SK-N-SH (cell line): Measurements from ENCODE around the gene ENO1. TPM values are rescaled to one million over a fixed set of nuclear protein-coding genes. Genes with fewer than 3 reads are reported as not detected.
A peak's percentile ranks its signal among the peaks of the same experiment; 100 is the strongest.

Source experiments
- CTCF ChIA-PET: fragments of 300-600, 350-600 bp; formaldehyde crosslinking; extraction: SDS; loops from one replicate; lab custom pipeline; 2021; lab: Yijun Ruan, JAX
- POLR2A ChIA-PET: fragments of 350-600 bp; sonication (Branson Sonifier 250); formaldehyde crosslinking; extraction: SDS; loops from one replicate; lab custom pipeline; 2020; ENCODE audit warnings: antibody characterized with exemption, inconsistent platforms; lab: Yijun Ruan, JAX
- DNase-seq: peaks from one replicate; pipeline ENCODE4 v3.0.0; 2012
- H2AFZ ChIP-seq: fragments of 200-600 bp; sonication (generic); 2 replicates; pipeline ENCODE4 v1.8.1; 2016; ENCODE audit warnings: antibody characterized with exemption, mild to moderate bottlenecking, low read depth
- H3F3A ChIP-seq: fragments of 200-600 bp; sonication (generic); replicated peaks from 2 replicates; pipeline ENCODE3; 2016; ENCODE audit warnings: antibody characterized with exemption, mild to moderate bottlenecking; ENCODE audit not compliant: insufficient read depth
- H3K27ac ChIP-seq, 2 experiments: fragments of 200-500 bp in 1 of 2; fragments of 200-600 bp in 1 of 2; sonication (Bioruptor generic) in 1 of 2; sonication (generic), shearing (Covaris generic) in 1 of 2; 2 replicates each; pipeline versions ENCODE4 v1.5.1 to v1.6.1; 2014 to 2016; ENCODE audit warnings: low read depth in 2 of 2, inconsistent platforms in 1 of 2, low read length in 1 of 2, mild to moderate bottlenecking in 1 of 2, mixed read lengths in 1 of 2
- H3K27me3 ChIP-seq: fragments of 200-600 bp; sonication (generic), shearing (Covaris generic); 2 replicates; pipeline ENCODE4 v1.6.1; 2016; ENCODE audit warnings: mixed run types; ENCODE audit not compliant: insufficient read depth
- H3K36me3 ChIP-seq, 2 experiments: fragments of 200-500 bp in 1 of 2; fragments of 200-600 bp in 1 of 2; sonication (Bioruptor generic) in 1 of 2; sonication (generic) in 1 of 2; replicated peaks in 1 of 2; 2 replicates each; pipeline versions ENCODE3 to v1.5.1; 2014 to 2016; ENCODE audit warnings: low read length in 1 of 2, mild to moderate bottlenecking in 1 of 2; ENCODE audit not compliant: insufficient read depth in 2 of 2, control insufficient read depth in 1 of 2
- H3K4me1 ChIP-seq, 2 experiments: fragments of 200-500 bp in 1 of 2; fragments of 200-600 bp in 1 of 2; sonication (Bioruptor generic) in 1 of 2; sonication (generic), shearing (Covaris generic) in 1 of 2; 2 replicates each; pipeline versions ENCODE4 v1.5.1 to v1.6.1; 2014 to 2016; ENCODE audit warnings: low read depth in 1 of 2, low read length in 1 of 2, mixed run types in 1 of 2; ENCODE audit not compliant: insufficient read depth in 2 of 2, control insufficient read depth in 1 of 2
- H3K4me2 ChIP-seq: fragments of 200-600 bp; sonication (generic), shearing (Covaris generic); 2 replicates; pipeline ENCODE4 v1.6.1; 2017; ENCODE audit warnings: mixed run types
- H3K4me3 ChIP-seq, 2 experiments: fragments of 200-500 bp in 1 of 2; fragments of 200-600 bp in 1 of 2; sonication (Bioruptor generic) in 1 of 2; sonication (generic), shearing (Covaris generic) in 1 of 2; 2 replicates each; pipeline versions ENCODE4 v1.5.1 to v1.8.1; 2014 to 2016; ENCODE audit warnings: low read depth in 2 of 2, inconsistent platforms in 1 of 2, low read length in 1 of 2, mild to moderate bottlenecking in 1 of 2, mixed read lengths in 1 of 2, moderate library complexity in 1 of 2
- H3K79me2 ChIP-seq: fragments of 200-600 bp; sonication (generic); 2 replicates; pipeline ENCODE4 v1.8.1; 2017; ENCODE audit warnings: mild to moderate bottlenecking; ENCODE audit not compliant: insufficient read depth
- H3K9ac ChIP-seq: fragments of 200-600 bp; sonication (generic); 2 replicates; pipeline ENCODE4 v1.6.1; 2017; ENCODE audit warnings: mixed run types
- H3K9me2 ChIP-seq: fragments of 200-600 bp; sonication (generic); 2 replicates; pipeline ENCODE4 v1.6.1; 2017; ENCODE audit warnings: mixed run types
- H3K9me3 ChIP-seq: fragments of 200-600 bp; sonication (generic); 2 replicates; pipeline ENCODE4 v1.6.1; 2017; ENCODE audit warnings: mixed run types, mild to moderate bottlenecking, moderate library complexity
- H4K20me1 ChIP-seq: fragments of 200-600 bp; sonication (generic); 2 replicates; pipeline ENCODE4 v1.6.1; 2017; ENCODE audit warnings: mild to moderate bottlenecking, mixed run types; ENCODE audit not compliant: insufficient read depth
- CHD2 ChIP-seq: fragments of 150-350 bp; IDR thresholded peaks from 2 replicates; pipeline ENCODE4 v1.6.1; 2018; ENCODE audit warnings: low read length; ENCODE audit not compliant: partially characterized antibody
- ELF1 ChIP-seq: IDR thresholded peaks from 2 replicates; pipeline ENCODE4 v1.4.0; 2012
- EP300 ChIP-seq, 2 experiments: IDR thresholded peaks; 2 replicates each; pipeline versions ENCODE4 v1.4.0 to v1.6.1; 2012; ENCODE audit warnings: borderline replicate concordance in 1 of 2, low read depth in 1 of 2, low read length in 1 of 2
- EZH2phosphoT487 ChIP-seq: fragments of 200-600 bp; sonication (generic); IDR thresholded peaks from 2 replicates; pipeline ENCODE4 v1.6.1; 2017; ENCODE audit warnings: low read depth, mixed run types, mild to moderate bottlenecking, antibody characterized with exemption, moderate library complexity, borderline replicate concordance
- FOSL2 ChIP-seq: IDR thresholded peaks from 2 replicates; pipeline ENCODE4 v1.4.0; 2012; ENCODE audit warnings: low read depth, mild to moderate bottlenecking, moderate library complexity, borderline replicate concordance
- FOXM1 ChIP-seq: IDR thresholded peaks from 2 replicates; pipeline ENCODE4 v1.4.0; 2012; ENCODE audit warnings: low read depth, mild to moderate bottlenecking
- JUND ChIP-seq: IDR thresholded peaks from 2 replicates; pipeline ENCODE4 v1.4.0; 2012
- MXI1 ChIP-seq: IDR thresholded peaks from 2 replicates; pipeline ENCODE4 v1.6.1; 2012; ENCODE audit warnings: mild to moderate bottlenecking, low read depth, low read length, improper control_type of control experiment
- NFIC ChIP-seq: IDR thresholded peaks from 2 replicates; pipeline ENCODE4 v1.4.0; 2012; ENCODE audit warnings: borderline replicate concordance
- POLR2AphosphoS5 ChIP-seq: IDR thresholded peaks from 2 replicates; pipeline ENCODE4 v1.6.1; 2012; ENCODE audit warnings: low read depth, low read length
- RAD21 ChIP-seq: IDR thresholded peaks from 2 replicates; pipeline ENCODE4 v1.6.1; 2012; ENCODE audit warnings: mild to moderate bottlenecking, low read length
- RXRA ChIP-seq: IDR thresholded peaks from 2 replicates; pipeline ENCODE4 v1.4.0; 2012; ENCODE audit warnings: low read depth, mild to moderate bottlenecking, borderline replicate concordance
- SIN3A ChIP-seq: IDR thresholded peaks from 2 replicates; pipeline ENCODE4 v1.6.1; 2012; ENCODE audit warnings: low read depth, mild to moderate bottlenecking, low read length, moderate library complexity, borderline replicate concordance
- TAF1 ChIP-seq: IDR thresholded peaks from 2 replicates; pipeline ENCODE4 v1.6.1; 2012; ENCODE audit warnings: low read depth, mild to moderate bottlenecking, low read length, moderate library complexity, borderline replicate concordance
- TCF12 ChIP-seq: IDR thresholded peaks from 2 replicates; pipeline ENCODE4 v1.4.0; 2012
- TEAD4 ChIP-seq: IDR thresholded peaks from 2 replicates; pipeline ENCODE4 v1.4.0; 2012; ENCODE audit warnings: mild to moderate bottlenecking, borderline replicate concordance; ENCODE audit not compliant: insufficient read depth
- WGBS: methylation state at CpG from one replicate; pipeline ENCODE4 v1.1.6; 2017; ENCODE audit warnings: low lambda C conversion rate; 5-methylcytosine and 5-hydroxymethylcytosine counted together
- polyA plus RNA-seq, 3 experiments: library from polyadenylated mRNA; depleted of rRNA; stranded (reverse); fragments of >200 nt; gene quantifications; 2 replicates each; pipeline ENCODE4 v1.2.3, GENCODE V29; 2012
- TF ChIP-seq, protein P1 (sequence below): IDR thresholded peaks from 2 replicates; pipeline ENCODE4; 2012
- TF ChIP-seq, protein P2 (sequence below): IDR thresholded peaks from 2 replicates; pipeline ENCODE4 v1.4.0; 2012; ENCODE audit warnings: low read depth
- TF ChIP-seq, protein P3 (sequence below): IDR thresholded peaks from 2 replicates; pipeline ENCODE4 v1.6.1; 2012; ENCODE audit warnings: mild to moderate bottlenecking, low read depth, low read length, moderate library complexity

Gene ENO1
- polyA plus RNA-seq, 1 of the 3 experiments (the other 2 are of a cell fraction), result 1,599 TPM

DNA sequence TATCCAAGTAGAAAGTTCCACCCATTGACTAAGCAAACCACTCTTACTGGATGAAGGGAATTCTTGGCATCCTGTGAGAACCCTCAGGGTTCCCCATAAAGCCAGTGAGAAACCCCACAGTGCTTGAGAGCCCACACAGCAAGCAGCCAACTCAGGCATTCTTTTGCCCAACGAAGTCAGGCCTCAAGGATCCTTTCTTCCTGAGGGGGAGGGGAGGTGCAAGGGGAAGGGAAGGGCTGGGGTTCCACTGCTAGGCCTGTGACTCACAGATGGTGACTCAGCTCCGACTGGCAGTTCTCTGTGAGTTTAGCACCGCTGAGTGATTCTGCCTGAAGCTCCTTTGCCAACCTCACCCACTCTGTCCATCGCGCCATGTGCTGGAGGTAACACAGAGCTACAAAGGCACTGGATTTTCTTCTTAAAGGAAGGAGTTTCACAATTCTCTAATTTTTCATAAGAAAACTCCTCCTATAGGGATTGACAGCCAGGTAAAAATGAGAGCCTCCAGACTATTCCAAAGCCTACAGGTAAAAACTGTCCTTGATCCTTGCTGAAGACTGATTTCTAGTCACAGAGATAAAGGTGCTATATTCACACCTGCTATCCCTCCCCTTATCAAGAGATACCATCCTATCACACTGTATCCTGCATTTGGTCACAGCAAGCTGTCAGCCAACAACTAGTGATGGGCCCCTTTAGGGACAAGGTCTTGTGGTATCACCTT is 4.8 kb downstream of the ENO1 start:
- peaks cover 97% of the 10 kb centered on the region for H3K79me2 ChIP-seq
- WGBS, result 3% methylated on average over 5 of the region's 5 CpGs
- no peaks in the 10 kb centered on the region for H3K9me3 ChIP-seq
- CTCF ChIA-PET, result interaction anchor here (1.0 to 2.3 kb wide), 6 partner anchors 9 to 25 kb away, joined by 3 to 11 read pairs (median 4); no protein-coding TSS in a partner anchor
- no peak for DNase-seq
- H3K27ac ChIP-seq, result peak overlapping the region; percentile 56 to 97
- TF ChIP-seq SIN3A (peak; percentile 97), CHD2 (peak; percentile 62), EP300 (IDR thresholded peaks at IDR 0.05; ENCODE audit: borderline replicate concordance in 1 of 2, low read depth in 1 of 2, low read length in 1 of 2) (peak; percentile 12 to 71; a peak in 1 of 4 replicates), FOSL2 (peak; percentile 97), FOXM1 (no peak), RAD21 (no peak), TAF1 (peak; percentile 56), EZH2phosphoT487 (no peak), ELF1 (peak; percentile 54; the same call in 1 of the 2 replicates), MXI1 (peak; percentile 74), NFIC (peak; percentile 68), RXRA (peak; percentile 38; the same call in 1 of the 2 replicates), TCF12 (peak; percentile 60), TEAD4 (no peak), JUND (peak; percentile 94), POLR2AphosphoS5 (peak; percentile 48; the same call in 1 of the 2 replicates)
- TF ChIP-seq, protein P1, sequence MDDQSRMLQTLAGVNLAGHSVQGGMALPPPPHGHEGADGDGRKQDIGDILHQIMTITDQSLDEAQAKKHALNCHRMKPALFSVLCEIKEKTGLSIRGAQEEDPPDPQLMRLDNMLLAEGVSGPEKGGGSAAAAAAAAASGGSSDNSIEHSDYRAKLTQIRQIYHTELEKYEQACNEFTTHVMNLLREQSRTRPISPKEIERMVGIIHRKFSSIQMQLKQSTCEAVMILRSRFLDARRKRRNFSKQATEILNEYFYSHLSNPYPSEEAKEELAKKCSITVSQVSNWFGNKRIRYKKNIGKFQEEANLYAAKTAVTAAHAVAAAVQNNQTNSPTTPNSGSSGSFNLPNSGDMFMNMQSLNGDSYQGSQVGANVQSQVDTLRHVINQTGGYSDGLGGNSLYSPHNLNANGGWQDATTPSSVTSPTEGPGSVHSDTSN, result peak; percentile 67
- TF ChIP-seq, protein P2, sequence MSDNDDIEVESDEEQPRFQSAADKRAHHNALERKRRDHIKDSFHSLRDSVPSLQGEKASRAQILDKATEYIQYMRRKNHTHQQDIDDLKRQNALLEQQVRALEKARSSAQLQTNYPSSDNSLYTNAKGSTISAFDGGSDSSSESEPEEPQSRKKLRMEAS, result peak; percentile 92
- TF ChIP-seq, protein P3, sequence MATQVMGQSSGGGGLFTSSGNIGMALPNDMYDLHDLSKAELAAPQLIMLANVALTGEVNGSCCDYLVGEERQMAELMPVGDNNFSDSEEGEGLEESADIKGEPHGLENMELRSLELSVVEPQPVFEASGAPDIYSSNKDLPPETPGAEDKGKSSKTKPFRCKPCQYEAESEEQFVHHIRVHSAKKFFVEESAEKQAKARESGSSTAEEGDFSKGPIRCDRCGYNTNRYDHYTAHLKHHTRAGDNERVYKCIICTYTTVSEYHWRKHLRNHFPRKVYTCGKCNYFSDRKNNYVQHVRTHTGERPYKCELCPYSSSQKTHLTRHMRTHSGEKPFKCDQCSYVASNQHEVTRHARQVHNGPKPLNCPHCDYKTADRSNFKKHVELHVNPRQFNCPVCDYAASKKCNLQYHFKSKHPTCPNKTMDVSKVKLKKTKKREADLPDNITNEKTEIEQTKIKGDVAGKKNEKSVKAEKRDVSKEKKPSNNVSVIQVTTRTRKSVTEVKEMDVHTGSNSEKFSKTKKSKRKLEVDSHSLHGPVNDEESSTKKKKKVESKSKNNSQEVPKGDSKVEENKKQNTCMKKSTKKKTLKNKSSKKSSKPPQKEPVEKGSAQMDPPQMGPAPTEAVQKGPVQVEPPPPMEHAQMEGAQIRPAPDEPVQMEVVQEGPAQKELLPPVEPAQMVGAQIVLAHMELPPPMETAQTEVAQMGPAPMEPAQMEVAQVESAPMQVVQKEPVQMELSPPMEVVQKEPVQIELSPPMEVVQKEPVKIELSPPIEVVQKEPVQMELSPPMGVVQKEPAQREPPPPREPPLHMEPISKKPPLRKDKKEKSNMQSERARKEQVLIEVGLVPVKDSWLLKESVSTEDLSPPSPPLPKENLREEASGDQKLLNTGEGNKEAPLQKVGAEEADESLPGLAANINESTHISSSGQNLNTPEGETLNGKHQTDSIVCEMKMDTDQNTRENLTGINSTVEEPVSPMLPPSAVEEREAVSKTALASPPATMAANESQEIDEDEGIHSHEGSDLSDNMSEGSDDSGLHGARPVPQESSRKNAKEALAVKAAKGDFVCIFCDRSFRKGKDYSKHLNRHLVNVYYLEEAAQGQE, result peak; percentile 54
- H2AFZ ChIP-seq, result no peak overlapping the region
- peak overlapping the region in 1 of 2 experiments; percentile 30; a peak in 1 of 4 replicates for H3K4me3 ChIP-seq
- no peaks in the 10 kb centered on the region for H3K27me3 ChIP-seq
- H4K20me1 ChIP-seq, result peaks cover 89% of the 10 kb centered on the region
- H3K4me2 ChIP-seq, result peak overlapping the region; percentile 96
- peaks cover 80% of the 10 kb centered on the region for H3F3A ChIP-seq
- no peaks in the 10 kb centered on the region for H3K9me2 ChIP-seq
- POLR2A ChIA-PET, result interaction anchor here (0.6 kb wide), 1 partner anchor 656 kb away, joined by 3 read pairs; no protein-coding TSS in a partner anchor
- peaks cover 59 to 86% of the 10 kb centered on the region in 2 experiments for H3K36me3 ChIP-seq
- peak overlapping the region; percentile 29; the same call in 1 of the 2 replicates for H3K9ac ChIP-seq
- H3K4me1 ChIP-seq, result peaks cover 32 to 61% of the 10 kb centered on the region in 2 experiments
